ENCODE results near the gene UFC1.

DNA sequence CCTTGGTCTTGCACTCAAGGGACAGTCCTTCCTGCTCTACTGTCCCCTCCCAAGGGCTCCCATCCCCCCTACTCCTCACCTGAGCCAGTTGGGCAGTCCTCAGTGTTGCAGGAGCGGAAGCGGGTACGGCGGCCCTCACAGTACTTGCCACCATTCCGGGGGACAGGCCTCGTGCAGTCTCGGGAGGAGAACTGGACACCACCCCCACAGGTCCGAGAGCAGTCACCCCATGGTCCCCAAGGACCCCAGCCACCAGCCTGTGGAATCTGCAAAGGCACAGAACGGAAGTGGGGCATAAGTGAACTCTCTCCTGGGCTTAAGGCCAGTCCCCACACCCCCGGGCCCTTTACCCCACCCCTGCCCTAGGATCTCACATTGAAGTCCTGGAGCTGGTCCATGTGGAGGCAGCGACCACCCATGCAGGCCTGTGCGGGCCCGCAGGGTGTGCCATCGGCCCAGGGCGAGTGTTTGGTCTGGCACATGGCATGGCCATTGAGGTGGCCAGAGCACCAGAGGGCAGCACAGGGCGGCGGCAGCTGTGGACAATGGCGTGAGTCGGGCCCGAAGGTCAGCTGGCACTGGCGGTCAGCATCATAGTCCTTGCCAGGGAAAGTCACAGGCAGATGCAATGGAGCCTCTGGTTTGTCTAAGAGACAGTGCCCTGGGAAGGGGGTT is 39.9 kb downstream of the UFC1 start:
- no peak for TF ChIP-seq POLR2AphosphoS5 (IDR thresholded peaks at IDR 0.05; ENCODE audit: low read depth)
- TF ChIP-seq, protein P1, sequence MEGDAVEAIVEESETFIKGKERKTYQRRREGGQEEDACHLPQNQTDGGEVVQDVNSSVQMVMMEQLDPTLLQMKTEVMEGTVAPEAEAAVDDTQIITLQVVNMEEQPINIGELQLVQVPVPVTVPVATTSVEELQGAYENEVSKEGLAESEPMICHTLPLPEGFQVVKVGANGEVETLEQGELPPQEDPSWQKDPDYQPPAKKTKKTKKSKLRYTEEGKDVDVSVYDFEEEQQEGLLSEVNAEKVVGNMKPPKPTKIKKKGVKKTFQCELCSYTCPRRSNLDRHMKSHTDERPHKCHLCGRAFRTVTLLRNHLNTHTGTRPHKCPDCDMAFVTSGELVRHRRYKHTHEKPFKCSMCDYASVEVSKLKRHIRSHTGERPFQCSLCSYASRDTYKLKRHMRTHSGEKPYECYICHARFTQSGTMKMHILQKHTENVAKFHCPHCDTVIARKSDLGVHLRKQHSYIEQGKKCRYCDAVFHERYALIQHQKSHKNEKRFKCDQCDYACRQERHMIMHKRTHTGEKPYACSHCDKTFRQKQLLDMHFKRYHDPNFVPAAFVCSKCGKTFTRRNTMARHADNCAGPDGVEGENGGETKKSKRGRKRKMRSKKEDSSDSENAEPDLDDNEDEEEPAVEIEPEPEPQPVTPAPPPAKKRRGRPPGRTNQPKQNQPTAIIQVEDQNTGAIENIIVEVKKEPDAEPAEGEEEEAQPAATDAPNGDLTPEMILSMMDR (conservative IDR thresholded peaks at IDR 0.05; ENCODE audit: low read depth in 2 of 2) = peak in 1 of 2 experiments; percentile 36; a peak in 2 of 4 replicates
- no peak for TF ChIP-seq EZH2 (IDR thresholded peaks at IDR 0.05; ENCODE audit: low read depth, unreplicated experiment)
- no peak for TF ChIP-seq EZH2phosphoT487 (IDR thresholded peaks at IDR 0.05; ENCODE audit: unreplicated experiment)
- TF ChIP-seq, protein P2, sequence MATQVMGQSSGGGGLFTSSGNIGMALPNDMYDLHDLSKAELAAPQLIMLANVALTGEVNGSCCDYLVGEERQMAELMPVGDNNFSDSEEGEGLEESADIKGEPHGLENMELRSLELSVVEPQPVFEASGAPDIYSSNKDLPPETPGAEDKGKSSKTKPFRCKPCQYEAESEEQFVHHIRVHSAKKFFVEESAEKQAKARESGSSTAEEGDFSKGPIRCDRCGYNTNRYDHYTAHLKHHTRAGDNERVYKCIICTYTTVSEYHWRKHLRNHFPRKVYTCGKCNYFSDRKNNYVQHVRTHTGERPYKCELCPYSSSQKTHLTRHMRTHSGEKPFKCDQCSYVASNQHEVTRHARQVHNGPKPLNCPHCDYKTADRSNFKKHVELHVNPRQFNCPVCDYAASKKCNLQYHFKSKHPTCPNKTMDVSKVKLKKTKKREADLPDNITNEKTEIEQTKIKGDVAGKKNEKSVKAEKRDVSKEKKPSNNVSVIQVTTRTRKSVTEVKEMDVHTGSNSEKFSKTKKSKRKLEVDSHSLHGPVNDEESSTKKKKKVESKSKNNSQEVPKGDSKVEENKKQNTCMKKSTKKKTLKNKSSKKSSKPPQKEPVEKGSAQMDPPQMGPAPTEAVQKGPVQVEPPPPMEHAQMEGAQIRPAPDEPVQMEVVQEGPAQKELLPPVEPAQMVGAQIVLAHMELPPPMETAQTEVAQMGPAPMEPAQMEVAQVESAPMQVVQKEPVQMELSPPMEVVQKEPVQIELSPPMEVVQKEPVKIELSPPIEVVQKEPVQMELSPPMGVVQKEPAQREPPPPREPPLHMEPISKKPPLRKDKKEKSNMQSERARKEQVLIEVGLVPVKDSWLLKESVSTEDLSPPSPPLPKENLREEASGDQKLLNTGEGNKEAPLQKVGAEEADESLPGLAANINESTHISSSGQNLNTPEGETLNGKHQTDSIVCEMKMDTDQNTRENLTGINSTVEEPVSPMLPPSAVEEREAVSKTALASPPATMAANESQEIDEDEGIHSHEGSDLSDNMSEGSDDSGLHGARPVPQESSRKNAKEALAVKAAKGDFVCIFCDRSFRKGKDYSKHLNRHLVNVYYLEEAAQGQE (IDR thresholded peaks at IDR 0.05; ENCODE audit: unreplicated experiment) = no peak
- TF ChIP-seq, protein P3, sequence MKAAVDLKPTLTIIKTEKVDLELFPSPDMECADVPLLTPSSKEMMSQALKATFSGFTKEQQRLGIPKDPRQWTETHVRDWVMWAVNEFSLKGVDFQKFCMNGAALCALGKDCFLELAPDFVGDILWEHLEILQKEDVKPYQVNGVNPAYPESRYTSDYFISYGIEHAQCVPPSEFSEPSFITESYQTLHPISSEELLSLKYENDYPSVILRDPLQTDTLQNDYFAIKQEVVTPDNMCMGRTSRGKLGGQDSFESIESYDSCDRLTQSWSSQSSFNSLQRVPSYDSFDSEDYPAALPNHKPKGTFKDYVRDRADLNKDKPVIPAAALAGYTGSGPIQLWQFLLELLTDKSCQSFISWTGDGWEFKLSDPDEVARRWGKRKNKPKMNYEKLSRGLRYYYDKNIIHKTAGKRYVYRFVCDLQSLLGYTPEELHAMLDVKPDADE (IDR thresholded peaks at IDR 0.05) = no peak
- no peak for TF ChIP-seq JUNB (IDR thresholded peaks at IDR 0.05; ENCODE audit: unreplicated experiment)
- TF ChIP-seq CREB1 (CRISPR knock-in tag; IDR thresholded peaks at IDR 0.05; ENCODE audit: low read depth) = no peak
- no peak for TF ChIP-seq ZNF331 (CRISPR knock-in tag; IDR thresholded peaks at IDR 0.05; ENCODE audit: low read depth)
- TF ChIP-seq NANOG (IDR thresholded peaks at IDR 0.05; ENCODE audit: borderline replicate concordance) = no peak
- no peak for TF ChIP-seq STAT1 (IDR thresholded peaks at IDR 0.05; ENCODE audit: unreplicated experiment)
- no peak for TF ChIP-seq ZNF114 (CRISPR knock-in tag; IDR thresholded peaks at IDR 0.05)
